ENCODE measurements around the gene SFTA2. TPM values are rescaled to one million over a fixed set of nuclear protein-coding genes. Genes with fewer than 3 reads are reported as not detected.

SFTA2 gene
- polyA plus RNA-seq, 2 of the 4 experiments (the other 2 are of a cell fraction) = not detected

- no peak for DNase-seq (ENCODE audit: low read depth in 1 of 2, low spot score in 1 of 2)
- ATAC-seq = no peak
- Histone ChIP-seq H3K27ac (no peak overlapping the region), H3K4me3 (no peak overlapping the region), H3K9me3 (no peaks in the 10 kb centered on the region), H3K4me2 (no peak overlapping the region), H3K4me1 (peaks cover 19% of the 10 kb centered on the region)
- POLR2A ChIA-PET = no interaction called here
- WGBS (ENCODE audit: missing lambda C conversion rate) = 87% methylated on average over 7 of the region's 7 CpGs
- CTCF ChIA-PET = interaction anchor here (0.5 to 8.1 kb wide), 10 partner anchors 10 to 222 kb away, joined by 3 to 143 read pairs (median 38); partner anchors contain the start of genes GTF2H4 and MUCL3
- TF ChIP-seq MAX (IDR thresholded peaks at IDR 0.05) (no peak), ZSCAN20 (CRISPR knock-in tag; IDR thresholded peaks at IDR 0.05) (no peak), ZFP36 (IDR thresholded peaks at IDR 0.05; ENCODE audit: borderline replicate concordance, partially characterized antibody) (no peak), NPAS2 (CRISPR knock-in tag; IDR thresholded peaks at IDR 0.05; ENCODE audit: borderline replicate concordance) (no peak), CEBPB (IDR thresholded peaks at IDR 0.05) (no peak), USF2 (IDR thresholded peaks at IDR 0.05) (no peak), FOSL2 (IDR thresholded peaks at IDR 0.05) (no peak), FOSL2 (CRISPR knock-in tag; IDR thresholded peaks at IDR 0.05) (no peak), FOSB (CRISPR knock-in tag; IDR thresholded peaks at IDR 0.05) (no peak), ELK1 (IDR thresholded peaks at IDR 0.05; ENCODE audit: low read depth, low read length) (no peak), PHF8 (IDR thresholded peaks at IDR 0.05; ENCODE audit: borderline replicate concordance, low read depth) (no peak), ESRRA (IDR thresholded peaks at IDR 0.05; ENCODE audit: borderline replicate concordance, low read length) (no peak), HDAC2 (IDR thresholded peaks at IDR 0.05) (no peak), EHMT2 (IDR thresholded peaks at IDR 0.05; ENCODE audit: low read depth) (no peak), PBX3 (IDR thresholded peaks at IDR 0.05) (no peak), MAZ (IDR thresholded peaks at IDR 0.05; ENCODE audit: borderline replicate concordance, low read depth, low read length) (no peak), TFCP2L1 (CRISPR knock-in tag; IDR thresholded peaks at IDR 0.05) (no peak)
- FAIRE-seq = no peak
These were observed 14.9 kb downstream of the SFTA2 start for GRCh38 chr6:30917041-30917440.

- ChIA-PET POLR2A (interaction anchor here (1.4 to 1.7 kb wide), 2 partner anchors 155 to 164 kb away, joined by 7 read pairs; no protein-coding TSS in a partner anchor), CTCF (interaction anchor here (0.6 to 8.1 kb wide), 57 partner anchors 8 to 279 kb away, joined by 3 to 143 read pairs (median 4); partner anchors contain the start of genes GTF2H4, MUCL3 and PSORS1C1)
- H3K27ac ChIP-seq = peak overlapping the region; percentile 97
- H3K4me2 ChIP-seq = peak overlapping the region; percentile 98
- TF ChIP-seq RAD21 (conservative IDR thresholded peaks at IDR 0.05 in 1 of 2, IDR thresholded peaks at IDR 0.05 in 1 of 2) = peak; percentile 78 to 87
- no peak for TF ChIP-seq KDM5A (IDR thresholded peaks at IDR 0.05)
- TF ChIP-seq CTCF (IDR thresholded peaks at IDR 0.05) = peak; percentile 74
- TF ChIP-seq ZFP36 (IDR thresholded peaks at IDR 0.05; ENCODE audit: borderline replicate concordance, partially characterized antibody) = no peak
- TF ChIP-seq PHF8 (IDR thresholded peaks at IDR 0.05; ENCODE audit: borderline replicate concordance, low read depth) = no peak
- no peak for TF ChIP-seq HEYL (CRISPR knock-in tag; IDR thresholded peaks at IDR 0.05)
- TF ChIP-seq NR3C1 (IDR thresholded peaks at IDR 0.05) = no peak
- TF ChIP-seq ESRRA (IDR thresholded peaks at IDR 0.05; ENCODE audit: borderline replicate concordance, low read length) = no peak
- no peak for TF ChIP-seq TP53 (CRISPR knock-in tag; IDR thresholded peaks at IDR 0.05)
- TF ChIP-seq FOSL2 (IDR thresholded peaks at IDR 0.05) = no peak
- no peak for TF ChIP-seq FOSL2 (CRISPR knock-in tag; IDR thresholded peaks at IDR 0.05)
- TF ChIP-seq SMC3 (IDR thresholded peaks at IDR 0.05) = peak; percentile 82
- TF ChIP-seq JUN (IDR thresholded peaks at IDR 0.05) = no peak
- TF ChIP-seq ZNF302 (CRISPR knock-in tag; IDR thresholded peaks at IDR 0.05) = no peak
- TF ChIP-seq ZC3H11A (IDR thresholded peaks at IDR 0.05) = no peak
- TF ChIP-seq JUNB (IDR thresholded peaks at IDR 0.05) = no peak
- TF ChIP-seq HES2 (IDR thresholded peaks at IDR 0.05) = no peak
- TF ChIP-seq HOXB13 (CRISPR knock-in tag; IDR thresholded peaks at IDR 0.05; ENCODE audit: low read depth) = no peak
- peaks cover 19% of the 10 kb centered on the region for H3K4me1 ChIP-seq
- H3K9me3 ChIP-seq = no peaks in the 10 kb centered on the region
- DNase-seq (ENCODE audit: low read depth in 1 of 2, low spot score in 1 of 2) = peak; percentile 65 to 79
- no peak overlapping the region for H3K4me3 ChIP-seq
- 13% methylated on average over 3 of the region's 5 CpGs for WGBS (ENCODE audit: missing lambda C conversion rate)
- peak; percentile 37 to 70; a peak in 3 of 6 replicates for ATAC-seq
- no peak for FAIRE-seq
These were observed 16.4 kb downstream of the SFTA2 start for GRCh38 chr6:30915591-30915946.

Data from A549 (cell line).